GM20000 (cell line): ENCODE measurements around the gene NRCAM.

Experiments
- DNase-seq: peaks from one replicate; pipeline ENCODE4 v3.0.0; 2012; ENCODE audit warnings: low spot score
- TF ChIP-seq, protein P1 (sequence below): IDR thresholded peaks from 2 replicates; pipeline ENCODE4 v1.5.1; 2012; ENCODE audit warnings: mild to moderate bottlenecking, control low read depth; ENCODE audit errors: extremely low read depth, missing control alignments

Gene NRCAM

DNA sequence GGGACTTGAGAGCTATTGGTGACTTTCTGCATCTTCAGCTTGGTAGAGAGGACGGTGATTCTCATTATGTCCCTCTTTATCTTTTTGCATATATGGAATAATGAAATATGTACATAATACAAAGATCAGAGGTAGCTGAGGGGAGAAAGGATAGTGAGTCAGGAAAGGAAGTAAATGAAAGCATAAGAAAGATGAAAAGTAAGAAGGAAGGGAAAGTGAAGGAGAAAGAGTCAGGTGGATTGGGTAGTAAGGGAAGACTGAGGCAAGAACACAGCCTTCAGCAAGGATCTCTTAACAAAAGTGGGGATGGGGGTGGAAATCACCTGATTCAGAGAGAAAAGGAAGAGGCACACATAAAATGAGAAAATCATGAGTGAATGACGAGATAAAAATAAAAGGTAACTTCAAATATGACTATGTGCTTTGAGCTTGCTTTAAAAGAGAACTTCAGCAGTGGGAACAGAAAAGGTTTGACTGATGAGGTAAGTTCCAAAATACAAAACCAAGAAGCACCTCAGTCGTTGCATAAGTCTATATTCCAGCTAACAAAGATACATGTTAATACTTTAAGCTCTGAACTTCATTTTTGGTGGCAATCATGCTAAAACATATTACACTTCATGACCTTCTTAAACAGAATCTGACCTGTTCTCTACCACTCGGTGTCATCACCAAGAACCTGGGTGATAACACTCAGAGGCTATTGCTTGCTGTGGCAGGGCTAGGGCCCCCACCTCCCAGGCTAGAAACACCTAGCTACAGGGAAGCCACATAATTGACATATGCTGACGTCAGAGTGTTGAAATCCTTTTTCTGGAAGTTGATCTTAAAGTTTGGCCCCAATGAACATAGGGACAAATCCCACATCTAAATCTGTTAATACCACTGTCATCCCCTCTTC lies 32.9 kb downstream of the NRCAM start:
- DNase-seq = no peak
- TF ChIP-seq, protein P1, sequence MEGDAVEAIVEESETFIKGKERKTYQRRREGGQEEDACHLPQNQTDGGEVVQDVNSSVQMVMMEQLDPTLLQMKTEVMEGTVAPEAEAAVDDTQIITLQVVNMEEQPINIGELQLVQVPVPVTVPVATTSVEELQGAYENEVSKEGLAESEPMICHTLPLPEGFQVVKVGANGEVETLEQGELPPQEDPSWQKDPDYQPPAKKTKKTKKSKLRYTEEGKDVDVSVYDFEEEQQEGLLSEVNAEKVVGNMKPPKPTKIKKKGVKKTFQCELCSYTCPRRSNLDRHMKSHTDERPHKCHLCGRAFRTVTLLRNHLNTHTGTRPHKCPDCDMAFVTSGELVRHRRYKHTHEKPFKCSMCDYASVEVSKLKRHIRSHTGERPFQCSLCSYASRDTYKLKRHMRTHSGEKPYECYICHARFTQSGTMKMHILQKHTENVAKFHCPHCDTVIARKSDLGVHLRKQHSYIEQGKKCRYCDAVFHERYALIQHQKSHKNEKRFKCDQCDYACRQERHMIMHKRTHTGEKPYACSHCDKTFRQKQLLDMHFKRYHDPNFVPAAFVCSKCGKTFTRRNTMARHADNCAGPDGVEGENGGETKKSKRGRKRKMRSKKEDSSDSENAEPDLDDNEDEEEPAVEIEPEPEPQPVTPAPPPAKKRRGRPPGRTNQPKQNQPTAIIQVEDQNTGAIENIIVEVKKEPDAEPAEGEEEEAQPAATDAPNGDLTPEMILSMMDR = no peak

DNA sequence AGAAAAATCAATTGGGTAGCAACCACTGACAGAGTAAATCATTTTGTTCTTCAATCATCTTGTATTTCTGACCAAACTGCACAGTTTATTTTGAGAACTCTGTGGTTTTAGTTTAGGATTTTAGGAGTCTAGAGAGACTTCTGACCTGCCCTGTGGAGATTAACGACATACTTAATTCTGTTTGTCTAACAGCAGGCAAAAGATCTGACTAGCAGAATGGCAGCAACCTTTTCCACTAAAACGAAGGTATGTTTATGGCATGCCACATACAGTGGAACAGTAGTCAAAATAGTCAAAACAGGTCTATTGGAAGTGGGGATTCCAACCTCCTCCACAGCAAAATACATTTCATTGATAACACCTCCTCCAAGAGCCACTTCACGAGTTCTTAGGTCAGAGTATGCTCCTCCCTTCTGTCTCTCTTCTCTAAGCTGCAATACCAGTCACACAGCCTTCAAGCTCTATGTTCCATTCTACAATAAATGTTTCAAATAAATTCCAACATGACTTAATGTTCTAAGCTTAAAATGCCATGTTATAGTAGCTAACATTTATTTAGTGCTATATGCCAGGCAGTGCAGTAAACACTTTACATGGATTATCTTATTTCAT lies 34.4 kb downstream of the NRCAM start:
- no peak for DNase-seq
- TF ChIP-seq, protein P1 = no peak

DNA sequence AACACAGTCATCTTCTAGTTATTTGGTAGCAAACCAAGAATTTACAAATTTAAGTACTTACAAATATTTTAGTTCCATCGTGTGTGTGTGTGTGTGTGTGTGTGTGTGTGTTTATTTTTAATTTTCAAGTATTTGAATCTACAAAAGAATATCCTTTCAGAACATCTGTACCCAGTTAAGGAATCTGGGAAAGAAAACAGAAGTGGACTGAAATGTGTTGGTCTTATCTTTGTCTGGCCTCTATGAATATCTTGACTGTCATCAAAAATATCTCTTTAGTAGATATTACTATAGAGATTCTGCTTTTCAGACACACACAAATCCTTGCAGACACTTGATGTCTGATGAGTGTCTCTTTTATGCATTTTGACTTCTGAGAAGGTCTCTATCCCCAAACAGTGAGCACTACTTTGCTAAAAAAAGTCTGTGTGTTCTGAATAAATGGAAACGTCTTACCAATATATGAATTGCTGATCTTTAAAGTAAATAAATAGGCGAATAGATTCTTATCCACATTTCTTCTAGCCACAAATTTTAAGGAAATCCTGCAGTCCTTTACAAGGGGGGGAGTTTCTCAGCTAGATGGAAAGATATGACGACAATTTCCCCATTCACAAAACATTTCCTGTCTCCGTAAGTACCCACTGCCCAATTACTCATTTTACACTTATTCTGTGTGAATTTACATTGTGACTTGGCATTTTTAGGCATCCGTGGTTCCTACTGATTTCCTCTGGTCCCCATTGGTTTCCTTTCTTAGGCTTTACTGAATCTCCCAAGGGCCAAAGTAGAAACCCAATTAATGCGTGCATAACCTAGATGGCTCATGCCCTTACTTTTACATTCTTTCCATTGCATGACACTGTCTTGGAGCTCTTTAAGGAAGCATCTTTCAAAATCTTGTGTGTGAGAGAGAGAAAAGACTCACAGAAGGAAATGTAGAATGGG lies 36.0 kb downstream of the NRCAM start:
- TF ChIP-seq, protein P1 = no peak
- no peak for DNase-seq

DNA sequence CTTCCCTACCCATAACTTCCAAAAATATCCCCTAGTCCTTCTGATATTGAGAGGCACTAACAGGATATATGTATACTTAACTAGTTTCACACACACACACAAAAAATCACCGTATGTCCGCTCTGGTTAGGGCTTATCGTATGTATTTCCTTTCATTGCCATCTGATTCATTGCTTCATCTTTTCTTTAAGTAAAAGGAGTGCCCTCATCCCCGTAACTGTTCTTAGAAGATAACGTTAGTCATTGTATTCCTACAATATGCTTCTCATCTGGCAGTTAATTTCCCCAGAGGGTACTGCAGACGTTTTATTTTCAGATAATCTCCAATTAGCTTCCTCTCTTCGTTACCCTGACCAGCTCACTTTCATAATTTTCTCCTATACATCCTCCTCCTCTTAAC lies 37.3 kb downstream of the NRCAM start:
- no peak for DNase-seq
- TF ChIP-seq, protein P1 = no peak

DNA sequence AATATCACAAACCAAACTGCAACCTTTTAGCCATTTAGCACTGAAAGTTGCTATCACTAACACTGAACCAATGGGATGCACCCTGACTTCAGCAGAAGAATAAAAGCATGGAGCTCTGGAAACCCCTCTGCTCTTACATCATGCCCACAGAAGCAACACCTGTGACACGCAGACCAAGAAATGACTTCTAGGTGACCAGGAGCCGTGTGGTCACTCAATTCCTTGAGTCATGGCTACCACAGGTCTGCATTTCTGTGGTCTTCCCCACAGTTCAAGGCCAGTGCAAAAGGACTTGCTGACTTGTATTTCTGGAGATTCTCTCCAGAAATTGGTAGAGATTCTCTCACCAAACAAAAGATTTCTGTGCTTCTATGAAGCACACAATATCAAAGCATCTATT lies 38.3 kb downstream of the NRCAM start:
- DNase-seq = no peak
- TF ChIP-seq, protein P1 = no peak

DNA sequence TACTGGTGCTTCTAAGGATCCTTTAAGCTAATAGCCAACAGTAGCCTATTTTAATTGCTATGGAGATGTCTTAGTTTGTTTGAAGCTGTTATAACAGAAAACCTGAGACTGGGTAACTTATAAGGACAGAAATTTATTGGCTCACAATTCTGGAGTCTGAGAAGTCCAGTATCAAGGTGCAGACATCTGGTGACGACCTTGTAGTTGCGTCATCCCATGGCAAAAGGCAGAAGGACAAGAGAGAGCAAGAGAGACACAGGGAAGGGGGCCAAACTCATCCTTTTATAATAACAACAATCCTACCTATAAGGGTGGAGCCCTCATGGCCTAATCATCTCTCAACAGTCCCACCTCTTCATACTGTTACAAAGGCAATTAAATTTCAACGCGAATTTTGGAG lies 39.1 kb downstream of the NRCAM start:
- no peak for DNase-seq
- TF ChIP-seq, protein P1 = no peak
